Measurements from ENCODE around the gene MYO3B.

MYO3B gene

DNA sequence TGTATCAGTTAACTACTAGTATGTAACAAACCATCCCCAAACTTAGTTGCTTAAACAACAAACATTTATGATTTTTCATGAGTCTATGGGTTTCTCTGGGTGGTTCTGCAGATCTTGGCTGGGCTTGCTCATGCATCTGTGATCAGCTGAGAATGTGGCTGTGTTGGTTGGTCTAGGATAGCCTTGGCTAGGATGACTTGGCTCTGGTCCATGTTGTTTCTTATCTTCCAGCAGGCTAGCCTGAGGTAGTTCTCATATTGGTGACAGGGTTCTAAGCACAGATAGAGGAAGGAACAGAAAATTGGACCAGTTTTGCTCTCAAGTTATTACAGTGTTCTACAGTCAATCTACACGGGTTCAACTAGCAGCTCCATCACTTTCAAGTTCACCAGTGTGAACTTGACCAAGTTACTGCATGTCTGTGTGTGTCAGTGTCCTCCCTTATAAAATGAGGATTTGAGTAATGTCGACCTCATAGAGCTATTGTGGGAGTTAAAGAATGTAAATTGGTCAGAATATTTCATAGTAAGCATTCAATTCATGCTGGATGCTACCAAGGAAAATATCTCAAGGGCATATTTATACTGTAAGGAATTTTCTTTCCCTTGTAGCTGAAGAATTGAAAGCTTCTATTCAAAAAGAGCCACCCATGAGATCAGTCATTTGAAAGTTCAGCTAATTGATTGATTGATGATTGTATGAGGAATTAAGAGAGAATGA lies 65.3 kb downstream of the MYO3B start:
- Histone ChIP-seq H3K36me3 (ENCODE audit: insufficient read depth, low read length) (no peaks in the 10 kb centered on the region), H3K79me2 (ENCODE audit: insufficient read depth, low read length) (no peaks in the 10 kb centered on the region), H3K9me3 (ENCODE audit: insufficient read depth, low read length, severe bottlenecking) (no peaks in the 10 kb centered on the region), H4K20me1 (ENCODE audit: insufficient read depth, low read length) (no peaks in the 10 kb centered on the region), H3K27ac (ENCODE audit: low read length) (no peak overlapping the region), H2AFZ (ENCODE audit: low read depth, low read length) (no peak overlapping the region), H3K4me2 (ENCODE audit: insufficient read depth, low read length) (no peak overlapping the region), H3K4me3 (ENCODE audit: low read depth in 1 of 2, low read length in 2 of 2) (no peak overlapping the region), H3K4me1 (ENCODE audit: insufficient read depth, low read length) (no peaks in the 10 kb centered on the region), H3K9ac (ENCODE audit: low read depth, low read length) (no peak overlapping the region), H3K27me3 (ENCODE audit: insufficient read depth, low read length, poor library complexity) (peaks cover 23% of the 10 kb centered on the region)
- ATAC-seq (ENCODE audit: insufficient read depth, low read depth) (no peak), DNase-seq (no peak)
- TF ChIP-seq, protein P1, sequence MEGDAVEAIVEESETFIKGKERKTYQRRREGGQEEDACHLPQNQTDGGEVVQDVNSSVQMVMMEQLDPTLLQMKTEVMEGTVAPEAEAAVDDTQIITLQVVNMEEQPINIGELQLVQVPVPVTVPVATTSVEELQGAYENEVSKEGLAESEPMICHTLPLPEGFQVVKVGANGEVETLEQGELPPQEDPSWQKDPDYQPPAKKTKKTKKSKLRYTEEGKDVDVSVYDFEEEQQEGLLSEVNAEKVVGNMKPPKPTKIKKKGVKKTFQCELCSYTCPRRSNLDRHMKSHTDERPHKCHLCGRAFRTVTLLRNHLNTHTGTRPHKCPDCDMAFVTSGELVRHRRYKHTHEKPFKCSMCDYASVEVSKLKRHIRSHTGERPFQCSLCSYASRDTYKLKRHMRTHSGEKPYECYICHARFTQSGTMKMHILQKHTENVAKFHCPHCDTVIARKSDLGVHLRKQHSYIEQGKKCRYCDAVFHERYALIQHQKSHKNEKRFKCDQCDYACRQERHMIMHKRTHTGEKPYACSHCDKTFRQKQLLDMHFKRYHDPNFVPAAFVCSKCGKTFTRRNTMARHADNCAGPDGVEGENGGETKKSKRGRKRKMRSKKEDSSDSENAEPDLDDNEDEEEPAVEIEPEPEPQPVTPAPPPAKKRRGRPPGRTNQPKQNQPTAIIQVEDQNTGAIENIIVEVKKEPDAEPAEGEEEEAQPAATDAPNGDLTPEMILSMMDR (IDR thresholded peaks at IDR 0.05; ENCODE audit: borderline replicate concordance, extremely low read depth, low read length, poor library complexity, severe bottlenecking): no peak
- no peak for TF ChIP-seq EZH2 (IDR thresholded peaks at IDR 0.05; ENCODE audit: borderline replicate concordance, low read depth, low read length, severe bottlenecking)

DNA sequence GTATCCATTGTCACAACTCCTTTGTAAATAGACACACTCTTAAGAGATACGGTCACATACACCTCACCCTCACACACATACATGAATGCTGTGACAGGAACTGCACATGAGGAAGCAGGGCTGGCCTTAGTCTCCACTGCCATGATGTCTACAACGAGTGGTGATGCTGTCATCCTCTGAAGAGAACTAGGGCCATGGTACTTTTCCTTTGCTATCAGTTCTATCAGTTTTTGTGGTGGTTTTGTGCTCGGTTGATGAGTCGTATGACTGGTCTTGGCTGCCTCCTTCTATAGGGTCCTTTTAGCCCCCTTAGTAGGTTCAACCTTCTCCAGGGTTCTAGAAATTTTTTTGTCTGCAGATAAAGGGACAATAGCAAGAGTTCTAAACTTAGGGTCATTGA lies 66.0 kb downstream of the MYO3B start:
- no peaks in the 10 kb centered on the region for H3K4me1 ChIP-seq (ENCODE audit: insufficient read depth, low read length)
- H3K4me2 ChIP-seq (ENCODE audit: insufficient read depth, low read length): no peak overlapping the region

DNA sequence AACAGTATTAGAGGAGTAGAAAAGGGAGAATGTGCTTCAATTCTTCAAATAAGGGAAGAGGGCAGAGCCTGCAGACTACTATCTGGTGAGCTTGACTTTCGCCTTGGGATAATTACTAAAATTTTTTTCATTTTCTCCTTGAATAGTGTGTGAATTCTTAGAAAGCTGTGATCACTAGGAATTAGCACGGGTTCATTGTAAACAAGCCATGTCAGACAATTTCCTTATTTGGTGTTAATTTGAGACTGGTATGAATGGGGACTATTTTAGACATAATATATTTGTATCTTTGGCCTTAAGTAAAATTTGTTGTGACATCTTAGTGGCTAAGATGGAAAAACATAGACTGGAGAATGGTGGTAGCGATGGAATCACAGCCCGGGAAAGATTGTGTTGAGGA lies 66.6 kb downstream of the MYO3B start:
- Histone ChIP-seq H3K9me3 (ENCODE audit: insufficient read depth, low read length, severe bottlenecking) (no peaks in the 10 kb centered on the region), H3K27me3 (ENCODE audit: insufficient read depth, low read length, poor library complexity) (peaks cover 23% of the 10 kb centered on the region), H3K4me1 (ENCODE audit: insufficient read depth, low read length) (no peaks in the 10 kb centered on the region), H3K79me2 (ENCODE audit: insufficient read depth, low read length) (no peaks in the 10 kb centered on the region), H3K9ac (ENCODE audit: low read depth, low read length) (no peak overlapping the region), H4K20me1 (ENCODE audit: insufficient read depth, low read length) (no peaks in the 10 kb centered on the region), H2AFZ (ENCODE audit: low read depth, low read length) (no peak overlapping the region), H3K36me3 (ENCODE audit: insufficient read depth, low read length) (no peaks in the 10 kb centered on the region), H3K27ac (ENCODE audit: low read length) (no peak overlapping the region), H3K4me2 (ENCODE audit: insufficient read depth, low read length) (no peak overlapping the region), H3K4me3 (ENCODE audit: low read depth in 1 of 2, low read length in 2 of 2) (no peak overlapping the region)
- DNase-seq (no peak), ATAC-seq (ENCODE audit: insufficient read depth, low read depth) (no peak)
- no peak for TF ChIP-seq EZH2 (IDR thresholded peaks at IDR 0.05; ENCODE audit: borderline replicate concordance, low read depth, low read length, severe bottlenecking)
- TF ChIP-seq, protein P1 (IDR thresholded peaks at IDR 0.05; ENCODE audit: borderline replicate concordance, extremely low read depth, low read length, poor library complexity, severe bottlenecking): no peak

More for the DNA sequence above, 66.0 kb downstream of the MYO3B start:
- Histone ChIP-seq H3K79me2 (ENCODE audit: insufficient read depth, low read length) (no peaks in the 10 kb centered on the region), H3K9ac (ENCODE audit: low read depth, low read length) (no peak overlapping the region), H3K9me3 (ENCODE audit: insufficient read depth, low read length, severe bottlenecking) (no peaks in the 10 kb centered on the region), H3K27me3 (ENCODE audit: insufficient read depth, low read length, poor library complexity) (peaks cover 25% of the 10 kb centered on the region), H3K27ac (ENCODE audit: low read length) (no peak overlapping the region), H3K4me3 (ENCODE audit: low read depth in 1 of 2, low read length in 2 of 2) (no peak overlapping the region), H2AFZ (ENCODE audit: low read depth, low read length) (no peak overlapping the region), H3K36me3 (ENCODE audit: insufficient read depth, low read length) (no peaks in the 10 kb centered on the region), H4K20me1 (ENCODE audit: insufficient read depth, low read length) (no peaks in the 10 kb centered on the region)
- DNase-seq: no peak
- TF ChIP-seq, protein P1 (IDR thresholded peaks at IDR 0.05; ENCODE audit: borderline replicate concordance, extremely low read depth, low read length, poor library complexity, severe bottlenecking): no peak
- no peak for TF ChIP-seq EZH2 (IDR thresholded peaks at IDR 0.05; ENCODE audit: borderline replicate concordance, low read depth, low read length, severe bottlenecking)
- ATAC-seq (ENCODE audit: insufficient read depth, low read depth): no peak

All from DND-41 (cell line).